ENCODE measurements around the gene VCL.
"Not testable (repeated sequence)": the region's sequence is repeated elsewhere in the genome, so short reads cannot be mapped to it uniquely, and the experiment has no call there.

VCL gene

GRCh38 chr10:73997787-73998622, at the start of gene VCL:
TSS of gene VCL (plus strand) at chr10:73998116. CDS start at chr10:73998208, 92 bp downstream.
- DNase-seq (ENCODE audit: low read depth in 3 of 3): peak; percentile 91 to 94 (median 93)

- no peak for DNase-seq (ENCODE audit: low read depth in 3 of 3)
Observed at GRCh38 chr10:73948947-73949633, 48.8 kb upstream of the VCL start.

GRCh38 chr10:73950155-73950948, 47.6 kb upstream of the VCL start:
- DNase-seq (ENCODE audit: low read depth in 3 of 3): no peak

- no peak for DNase-seq (ENCODE audit: low read depth in 3 of 3)
Observed at GRCh38 chr10:73953665-73954064, 44.3 kb upstream of the VCL start.

GRCh38 chr10:73954737-73955136, 43.2 kb upstream of the VCL start:
- no peak for DNase-seq (ENCODE audit: low read depth in 3 of 3)

GRCh38 chr10:73955719-73956118, 42.2 kb upstream of the VCL start:
- no peak for DNase-seq (ENCODE audit: low read depth in 3 of 3)

- no peak for DNase-seq (ENCODE audit: low read depth in 3 of 3)
Observed at GRCh38 chr10:73956476-73957359, 41.2 kb upstream of the VCL start.

GRCh38 chr10:73959484-73960243, 38.3 kb upstream of the VCL start:
- DNase-seq (ENCODE audit: low read depth in 3 of 3): no peak

GRCh38 chr10:73962386-73962785, 35.5 kb upstream of the VCL start:
- no peak for DNase-seq (ENCODE audit: low read depth in 3 of 3)

GRCh38 chr10:73963533-73963932, 34.4 kb upstream of the VCL start:
- DNase-seq (ENCODE audit: low read depth in 3 of 3): not testable (repeated sequence)

GRCh38 chr10:73964743-73965142, 33.2 kb upstream of the VCL start:
- DNase-seq (ENCODE audit: low read depth in 3 of 3): no peak

GRCh38 chr10:73965267-73965889, 32.5 kb upstream of the VCL start:
- not testable (repeated sequence) for DNase-seq (ENCODE audit: low read depth in 3 of 3)

GRCh38 chr10:73965890-73966768, 31.8 kb upstream of the VCL start:
- no peak for DNase-seq (ENCODE audit: low read depth in 3 of 3)

- DNase-seq (ENCODE audit: low read depth in 3 of 3): no peak
Observed at GRCh38 chr10:73967022-73967429, 30.9 kb upstream of the VCL start.

GRCh38 chr10:73967544-73967943, 30.4 kb upstream of the VCL start:
- DNase-seq (ENCODE audit: low read depth in 3 of 3): no peak

GRCh38 chr10:73968098-73968521, 29.8 kb upstream of the VCL start:
- no peak for DNase-seq (ENCODE audit: low read depth in 3 of 3)

GRCh38 chr10:73969224-73969841, 28.6 kb upstream of the VCL start:
- no peak for DNase-seq (ENCODE audit: low read depth in 3 of 3)

GRCh38 chr10:73970845-73971244, 27.1 kb upstream of the VCL start:
- no peak for DNase-seq (ENCODE audit: low read depth in 3 of 3)
